Cardiac muscle cell (in vitro differentiated cells and primary cell): Measurements from ENCODE around the gene SRD5A2. TPM values are rescaled to one million over a fixed set of nuclear protein-coding genes. Genes with fewer than 3 reads are reported as not detected.
"Not testable (repeated sequence)": the region's sequence is repeated elsewhere in the genome, so short reads cannot be mapped to it uniquely, and the experiment has no call there.

Experiments used
- DNase-seq, 2 donors: peaks; one replicate each; pipeline versions ENCODE4 v3.0.0 to v3.0.0-alpha.2; 2010 to 2017; ENCODE audit warnings: low read depth in 1 of 2, low spot score in 1 of 2
- H3K27ac ChIP-seq: fragments of 200-600 bp; sonication (generic); 2 replicates; pipeline ENCODE4 v1.5.1; 2016
- H3K27me3 ChIP-seq: fragments of 200-600 bp; sonication (generic); 2 replicates; pipeline ENCODE4 v1.6.0; 2016; ENCODE audit warnings: control low read depth
- H3K36me3 ChIP-seq: fragments of 200-600 bp; sonication (generic); 2 replicates; pipeline ENCODE4 v1.5.1; 2016; ENCODE audit warnings: control low read depth
- H3K4me1 ChIP-seq: fragments of 200-600 bp; sonication (generic); 2 replicates; pipeline ENCODE4 v1.8.1; 2017; ENCODE audit warnings: low read depth, mild to moderate bottlenecking, mixed run types
- H3K4me3 ChIP-seq: fragments of 200-600 bp; sonication (generic); 2 replicates; pipeline ENCODE4 v1.5.1; 2016; ENCODE audit warnings: mild to moderate bottlenecking
- H3K9me3 ChIP-seq: fragments of 200-600 bp; sonication (generic); 2 replicates; pipeline ENCODE4 v1.5.1; 2017; ENCODE audit warnings: low read depth, mild to moderate bottlenecking, control low read depth
- CTCF ChIP-seq: IDR thresholded peaks from 2 replicates; pipeline ENCODE4 v1.5.1; 2012; ENCODE audit warnings: low read depth, mild to moderate bottlenecking, low read length
- polyA plus RNA-seq: library from polyadenylated mRNA; unstranded; fragments of >200 nt; fragmentation: Nextera tagmentation; extraction: Ambion mirVana; gene quantifications from 2 replicates; pipeline ENCODE4 v1.2.1, GENCODE V29; 2016
- total RNA-seq: library from RNA; depleted of rRNA; stranded (reverse); fragments of >200 nt; gene quantifications from 2 replicates; pipeline ENCODE4 v1.2.3, GENCODE V29; 2016

SRD5A2 gene
- total and polyA plus RNA-seq, 2 experiments from 2014 or later, result 0.06 TPM; not detected in 1

GRCh38 chr2:31515586-31515985 is 65.2 kb downstream of the SRD5A2 start:
- H3K27me3 ChIP-seq, result no peaks in the 10 kb centered on the region
- no peaks in the 10 kb centered on the region for H3K9me3 ChIP-seq
- H3K4me3 ChIP-seq, result no peak overlapping the region
- H3K4me1 ChIP-seq, result no peaks in the 10 kb centered on the region
- no peaks in the 10 kb centered on the region for H3K36me3 ChIP-seq
- no peak for TF ChIP-seq CTCF
- no peak overlapping the region for H3K27ac ChIP-seq
- DNase-seq, result no peak

- Histone ChIP-seq H3K36me3 (no peaks in the 10 kb centered on the region), H3K27ac (no peak overlapping the region)
These were observed 67.2 kb downstream of the SRD5A2 start for GRCh38 chr2:31513553-31513952.

GRCh38 chr2:31511376-31511775 is 69.4 kb downstream of the SRD5A2 start:
- no peak for DNase-seq
- no peaks in the 10 kb centered on the region for H3K4me1 ChIP-seq
- no peaks in the 10 kb centered on the region for H3K9me3 ChIP-seq
- H3K27ac ChIP-seq, result no peak overlapping the region
- no peak overlapping the region for H3K4me3 ChIP-seq
- TF ChIP-seq CTCF, result no peak
- no peaks in the 10 kb centered on the region for H3K36me3 ChIP-seq
- no peaks in the 10 kb centered on the region for H3K27me3 ChIP-seq

More at GRCh38 chr2:31513553-31513952, 67.2 kb downstream of the SRD5A2 start:
- Histone ChIP-seq H3K27me3 (no peaks in the 10 kb centered on the region), H3K9me3 (no peaks in the 10 kb centered on the region), H3K4me1 (no peaks in the 10 kb centered on the region), H3K4me3 (no peak overlapping the region)
- TF ChIP-seq CTCF, result no peak
- no peak for DNase-seq

- TF ChIP-seq CTCF, result no peak
- Histone ChIP-seq H3K9me3 (no peaks in the 10 kb centered on the region), H3K4me3 (no peak overlapping the region), H3K36me3 (no peaks in the 10 kb centered on the region), H3K4me1 (no peaks in the 10 kb centered on the region), H3K27me3 (no peaks in the 10 kb centered on the region), H3K27ac (no peak overlapping the region)
- no peak for DNase-seq
These were observed 75.6 kb downstream of the SRD5A2 start for GRCh38 chr2:31505111-31505510.

- no peak for DNase-seq
- no peaks in the 10 kb centered on the region for H3K4me1 ChIP-seq
- no peaks in the 10 kb centered on the region for H3K9me3 ChIP-seq
- no peak for TF ChIP-seq CTCF
- no peak overlapping the region for H3K4me3 ChIP-seq
- H3K36me3 ChIP-seq, result no peaks in the 10 kb centered on the region
- H3K27me3 ChIP-seq, result no peaks in the 10 kb centered on the region
- H3K27ac ChIP-seq, result no peak overlapping the region
These were observed 76.4 kb downstream of the SRD5A2 start for GRCh38 chr2:31504311-31504710.

- not testable (repeated sequence) for H3K27me3 ChIP-seq, DNase-seq, H3K9me3 ChIP-seq, H3K27ac ChIP-seq, H3K4me1 ChIP-seq, H3K36me3 ChIP-seq
- H3K4me3 ChIP-seq, result peak overlapping the region; percentile 1
These were observed 84.3 kb downstream of the SRD5A2 start for GRCh38 chr2:31496451-31496874.

GRCh38 chr2:31489339-31489738 is 91.4 kb downstream of the SRD5A2 start:
- H3K4me3 ChIP-seq, H3K9me3 ChIP-seq, H3K27me3 ChIP-seq, H3K36me3 ChIP-seq, H3K4me1 ChIP-seq, H3K27ac ChIP-seq: not testable (repeated sequence)
- DNase-seq, result peak in 1 of 2 donors; percentile 15
